PC-9 (cell line): ENCODE measurements around the gene PARS2. TPM values are rescaled to one million over a fixed set of nuclear protein-coding genes. Genes with fewer than 3 reads are reported as not detected.

Experiments used
- BruUV-seq: library from RNA; stranded (reverse); fragments of 400-500 nt; replicated peaks from 2 replicates; lab custom pipeline; 2021; lab: Mats Ljungman, UMichigan
- CTCF ChIA-PET: fragments of 300-600 bp; sonication (Branson Sonifier 250); formaldehyde crosslinking; loops from one replicate; lab custom pipeline; 2022; ENCODE audit warnings: antibody characterized with exemption; lab: Charles Lee
- POLR2A ChIA-PET: fragments of 300-600 bp; sonication (Branson Sonifier 250); formaldehyde crosslinking; loops from one replicate; lab custom pipeline; 2022; ENCODE audit warnings: antibody characterized with exemption; ENCODE audit not compliant: unreplicated experiment; lab: Charles Lee
- DNase-seq, 2 experiments: peaks; one replicate each; pipeline versions ENCODE4 v3.0.0 to v3.0.0-alpha.2; 2015 to 2022; ENCODE audit warnings: mixed read lengths in 1 of 2
- H2AFZ ChIP-seq: fragments of 200-600 bp; sonication (generic); 2 replicates; pipeline ENCODE4 v1.8.1; 2017; ENCODE audit warnings: antibody characterized with exemption
- H3F3A ChIP-seq: fragments of 200-600 bp; sonication (generic); 2 replicates; pipeline ENCODE4 v1.8.1; 2017; ENCODE audit warnings: antibody characterized with exemption, mild to moderate bottlenecking, low read depth; ENCODE audit not compliant: insufficient read depth
- H3K27ac ChIP-seq: fragments of 200-600 bp; sonication (generic); 2 replicates; pipeline ENCODE4 v1.6.1; 2016; ENCODE audit warnings: mixed run types
- H3K27me3 ChIP-seq: fragments of 200-600 bp; sonication (generic); 2 replicates; pipeline ENCODE4 v1.6.1; 2016; ENCODE audit warnings: low read depth, mixed run types; ENCODE audit not compliant: insufficient read depth
- H3K36me3 ChIP-seq: fragments of 200-600 bp; sonication (generic); 2 replicates; pipeline ENCODE4 v1.6.1; 2016; ENCODE audit warnings: low read depth, mixed run types
- H3K4me1 ChIP-seq: fragments of 200-600 bp; sonication (generic); replicated peaks from 2 replicates; pipeline ENCODE4 v1.6.1; 2016; ENCODE audit warnings: mixed run types; ENCODE audit not compliant: insufficient read depth
- H3K4me2 ChIP-seq: fragments of 200-600 bp; sonication (generic); 2 replicates; pipeline ENCODE4 v1.6.1; 2017; ENCODE audit warnings: mixed run types
- H3K4me3 ChIP-seq: fragments of 200-600 bp; sonication (generic); 2 replicates; pipeline ENCODE4 v1.6.1; 2016; ENCODE audit warnings: mixed run types
- H3K79me2 ChIP-seq: fragments of 200-600 bp; sonication (generic); 2 replicates; pipeline ENCODE4 v1.6.1; 2017; ENCODE audit warnings: low read depth, mixed run types
- H3K9me2 ChIP-seq: fragments of 200-600 bp; sonication (generic); 2 replicates; pipeline ENCODE4 v1.8.1; 2017; ENCODE audit warnings: mild to moderate bottlenecking; ENCODE audit not compliant: insufficient read depth
- H3K9me3 ChIP-seq: fragments of 200-600 bp; sonication (generic); 2 replicates; pipeline ENCODE4 v1.8.1; 2016; ENCODE audit warnings: low read depth; ENCODE audit not compliant: insufficient read depth
- H4K20me1 ChIP-seq: fragments of 200-600 bp; sonication (generic); 2 replicates; pipeline ENCODE4 v1.8.1; 2017; ENCODE audit not compliant: insufficient read depth
- EZH2 ChIP-seq: fragments of 200-600 bp; sonication (generic); IDR thresholded peaks from 2 replicates; pipeline ENCODE4 v1.8.0; 2017; ENCODE audit warnings: antibody characterized with exemption, low read depth
- intact Hi-C: fragments of 100-400 bp; cut with micrococcal nuclease; formaldehyde crosslinking; loops from one replicate; pipeline ENCODE4 v1.10.0; 2022; ENCODE audit not compliant: unreplicated experiment
- total RNA-seq: library from RNA; stranded (reverse); gene quantifications from 2 replicates; pipeline ENCODE4 v1.2.3, GENCODE V29; 2021
- TF ChIP-seq, protein P1 (sequence below): fragments of 200-600 bp; sonication (generic); conservative IDR thresholded peaks from 2 replicates; pipeline ENCODE4 v1.6.1; 2017; ENCODE audit warnings: mixed run types, antibody characterized with exemption, mild to moderate bottlenecking, moderate library complexity

Gene PARS2
- total RNA-seq, 1 experiment from 2014 or later = 13.4 TPM

DNA sequence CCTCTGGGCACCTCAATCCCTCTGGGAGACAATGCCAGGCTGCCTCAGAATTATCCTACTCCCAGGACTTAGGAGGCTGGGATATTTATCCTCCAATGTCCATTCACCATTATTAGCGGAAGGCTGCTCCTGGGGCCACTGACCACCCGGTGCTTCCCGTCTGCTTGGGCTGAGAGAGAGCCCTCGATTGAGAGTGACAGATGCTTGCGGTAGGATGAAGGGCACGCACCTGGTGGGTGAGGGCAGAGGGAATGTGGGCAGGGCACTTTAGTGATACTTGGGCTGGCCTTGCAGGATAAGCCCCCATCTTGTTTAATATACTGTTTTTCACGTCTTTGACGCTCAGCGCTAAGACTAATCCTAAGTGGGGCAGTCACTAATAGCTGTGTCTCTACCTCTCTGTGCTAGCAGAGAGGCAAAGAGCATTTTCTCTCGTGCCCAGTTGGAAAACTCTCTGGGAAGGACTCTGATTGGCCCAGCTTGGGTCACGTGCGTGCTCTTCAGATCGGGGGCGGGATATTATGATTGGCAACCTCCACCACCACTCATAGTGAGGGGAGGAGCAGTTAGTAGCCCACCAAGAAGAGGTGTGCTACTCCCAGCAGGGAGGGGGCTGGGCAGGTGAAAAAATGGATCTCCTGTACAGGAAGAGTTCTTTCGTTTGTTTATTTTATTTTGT is 10.6 kb upstream of the PARS2 start:
- H2AFZ ChIP-seq = no peak overlapping the region
- ChIA-PET CTCF (interaction anchor here (0.6 kb wide), 1 partner anchor 40 kb away, joined by 3 read pairs; no protein-coding TSS in a partner anchor), POLR2A (no interaction called here)
- no peak overlapping the region for H3K4me2 ChIP-seq
- H3K4me3 ChIP-seq = no peak overlapping the region
- H3K27ac ChIP-seq = no peak overlapping the region
- BruUV-seq = no TSS peak
- no peak for DNase-seq
- no peaks in the 10 kb centered on the region for H3K9me2 ChIP-seq
- no peaks in the 10 kb centered on the region for H3K36me3 ChIP-seq
- H3K79me2 ChIP-seq = no peaks in the 10 kb centered on the region
- H3K27me3 ChIP-seq = no peaks in the 10 kb centered on the region
- no peaks in the 10 kb centered on the region for H3F3A ChIP-seq
- no peak for TF ChIP-seq EZH2
- H4K20me1 ChIP-seq = no peaks in the 10 kb centered on the region
- intact Hi-C loops = no loop called here
- H3K4me1 ChIP-seq = no peaks in the 10 kb centered on the region
- no peaks in the 10 kb centered on the region for H3K9me3 ChIP-seq

GRCh38 chr1:54772951-54773350 is 8.6 kb upstream of the PARS2 start:
- Histone ChIP-seq H3K4me3 (no peak overlapping the region), H3K4me2 (no peak overlapping the region), H4K20me1 (no peaks in the 10 kb centered on the region), H2AFZ (no peak overlapping the region), H3K9me2 (no peaks in the 10 kb centered on the region), H3F3A (no peaks in the 10 kb centered on the region), H3K4me1 (no peaks in the 10 kb centered on the region), H3K79me2 (no peaks in the 10 kb centered on the region), H3K9me3 (no peaks in the 10 kb centered on the region), H3K27me3 (no peaks in the 10 kb centered on the region), H3K27ac (no peak overlapping the region), H3K36me3 (no peaks in the 10 kb centered on the region)
- TF ChIP-seq, protein P1, sequence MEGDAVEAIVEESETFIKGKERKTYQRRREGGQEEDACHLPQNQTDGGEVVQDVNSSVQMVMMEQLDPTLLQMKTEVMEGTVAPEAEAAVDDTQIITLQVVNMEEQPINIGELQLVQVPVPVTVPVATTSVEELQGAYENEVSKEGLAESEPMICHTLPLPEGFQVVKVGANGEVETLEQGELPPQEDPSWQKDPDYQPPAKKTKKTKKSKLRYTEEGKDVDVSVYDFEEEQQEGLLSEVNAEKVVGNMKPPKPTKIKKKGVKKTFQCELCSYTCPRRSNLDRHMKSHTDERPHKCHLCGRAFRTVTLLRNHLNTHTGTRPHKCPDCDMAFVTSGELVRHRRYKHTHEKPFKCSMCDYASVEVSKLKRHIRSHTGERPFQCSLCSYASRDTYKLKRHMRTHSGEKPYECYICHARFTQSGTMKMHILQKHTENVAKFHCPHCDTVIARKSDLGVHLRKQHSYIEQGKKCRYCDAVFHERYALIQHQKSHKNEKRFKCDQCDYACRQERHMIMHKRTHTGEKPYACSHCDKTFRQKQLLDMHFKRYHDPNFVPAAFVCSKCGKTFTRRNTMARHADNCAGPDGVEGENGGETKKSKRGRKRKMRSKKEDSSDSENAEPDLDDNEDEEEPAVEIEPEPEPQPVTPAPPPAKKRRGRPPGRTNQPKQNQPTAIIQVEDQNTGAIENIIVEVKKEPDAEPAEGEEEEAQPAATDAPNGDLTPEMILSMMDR = no peak
- no peak for TF ChIP-seq EZH2
- CTCF ChIA-PET = no interaction called here
- POLR2A ChIA-PET = no interaction called here
- no peak for DNase-seq
- intact Hi-C loops = no loop called here
- BruUV-seq = no TSS peak

- Histone ChIP-seq H3K4me1 (peaks cover 7% of the 10 kb centered on the region; the same call in 1 of the 2 replicates), H2AFZ (no peak overlapping the region), H3F3A (no peaks in the 10 kb centered on the region), H3K4me2 (no peak overlapping the region), H4K20me1 (no peaks in the 10 kb centered on the region), H3K4me3 (no peak overlapping the region), H3K27ac (no peak overlapping the region), H3K9me2 (no peaks in the 10 kb centered on the region), H3K79me2 (peaks cover 11% of the 10 kb centered on the region), H3K9me3 (no peaks in the 10 kb centered on the region), H3K36me3 (no peaks in the 10 kb centered on the region), H3K27me3 (no peaks in the 10 kb centered on the region)
- ChIA-PET POLR2A (no interaction called here), CTCF (interaction anchor here (1.0 kb wide), 1 partner anchor 31 kb away, joined by 3 read pairs; no protein-coding TSS in a partner anchor)
- no TSS peak for BruUV-seq
- DNase-seq = no peak
- intact Hi-C loops = no loop called here
- TF ChIP-seq, protein P1 = peak; percentile 36; the same call in 1 of the 2 replicates
- TF ChIP-seq EZH2 = no peak
Measured at GRCh38 chr1:54768093-54768492, 3.8 kb upstream of the PARS2 start.
